ENCODE measurements around the gene ADH6. TPM values are rescaled to one million over a fixed set of nuclear protein-coding genes. Genes with fewer than 3 reads are reported as not detected.

Gene ADH6
- total RNA-seq, 1 experiment from 2014 or later = not detected

- H3K36me3 Mint-ChIP-seq (ENCODE audit: insufficient read depth in 1 of 3, low read depth in 3 of 3) = no peaks in the 10 kb centered on the region
- TF ChIP-seq, protein P1, sequence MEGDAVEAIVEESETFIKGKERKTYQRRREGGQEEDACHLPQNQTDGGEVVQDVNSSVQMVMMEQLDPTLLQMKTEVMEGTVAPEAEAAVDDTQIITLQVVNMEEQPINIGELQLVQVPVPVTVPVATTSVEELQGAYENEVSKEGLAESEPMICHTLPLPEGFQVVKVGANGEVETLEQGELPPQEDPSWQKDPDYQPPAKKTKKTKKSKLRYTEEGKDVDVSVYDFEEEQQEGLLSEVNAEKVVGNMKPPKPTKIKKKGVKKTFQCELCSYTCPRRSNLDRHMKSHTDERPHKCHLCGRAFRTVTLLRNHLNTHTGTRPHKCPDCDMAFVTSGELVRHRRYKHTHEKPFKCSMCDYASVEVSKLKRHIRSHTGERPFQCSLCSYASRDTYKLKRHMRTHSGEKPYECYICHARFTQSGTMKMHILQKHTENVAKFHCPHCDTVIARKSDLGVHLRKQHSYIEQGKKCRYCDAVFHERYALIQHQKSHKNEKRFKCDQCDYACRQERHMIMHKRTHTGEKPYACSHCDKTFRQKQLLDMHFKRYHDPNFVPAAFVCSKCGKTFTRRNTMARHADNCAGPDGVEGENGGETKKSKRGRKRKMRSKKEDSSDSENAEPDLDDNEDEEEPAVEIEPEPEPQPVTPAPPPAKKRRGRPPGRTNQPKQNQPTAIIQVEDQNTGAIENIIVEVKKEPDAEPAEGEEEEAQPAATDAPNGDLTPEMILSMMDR (conservative IDR thresholded peaks at IDR 0.05) = no peak
Observed at GRCh38 chr4:99208719-99209075, 10.3 kb downstream of the ADH6 start.

More at GRCh38 chr4:99208719-99209075, 10.3 kb downstream of the ADH6 start:
- no peaks in the 10 kb centered on the region for H3K79me2 ChIP-seq (ENCODE audit: insufficient read depth, low read length)
- no peak overlapping the region for H3K56ac ChIP-seq (ENCODE audit: insufficient read length, low read depth, low read length)
- H4K8ac ChIP-seq (replicated peaks; ENCODE audit: insufficient read length, low read depth, low read length) = no peak overlapping the region
- no peaks in the 10 kb centered on the region for H3K79me1 ChIP-seq (ENCODE audit: insufficient read depth, low read depth, low read length, poor library complexity, severe bottlenecking)
- H3K9ac ChIP-seq (ENCODE audit: extremely low read depth, insufficient read length, low read length) = no peak overlapping the region
- H2AFZ ChIP-seq (ENCODE audit: low read length) = no peak overlapping the region
- no peak overlapping the region for H2BK15ac ChIP-seq (ENCODE audit: low read depth, low read length)
- H4K20me1 ChIP-seq (ENCODE audit: control insufficient read depth, insufficient read depth, insufficient read length) = no peaks in the 10 kb centered on the region
- no peak overlapping the region for H3K14ac ChIP-seq (ENCODE audit: insufficient read depth, low read length)
- H4K5ac ChIP-seq (ENCODE audit: insufficient read length, low read depth, low read length) = no peak overlapping the region
- H3K27me3 Mint-ChIP-seq (ENCODE audit: low read depth) = no peaks in the 10 kb centered on the region
- H3K23me2 ChIP-seq (ENCODE audit: insufficient read length, low read depth, low read length, poor library complexity, severe bottlenecking) = no peaks in the 10 kb centered on the region
- no peaks in the 10 kb centered on the region for H3K27me3 ChIP-seq (ENCODE audit: insufficient read depth, low read length)
- WGBS (ENCODE audit: extremely low coverage, insufficient read length, low lambda C conversion rate) = no CpG with 5 or more reads among the region's 2 CpGs
- peaks cover 8% of the 10 kb centered on the region; the same call in 1 of the 2 replicates for H3K4me1 ChIP-seq (ENCODE audit: insufficient read depth, low read length)
- no peak overlapping the region for H2BK120ac ChIP-seq (ENCODE audit: low read depth, low read length, poor library complexity, severe bottlenecking)
- no peak overlapping the region for H3K18ac ChIP-seq (ENCODE audit: insufficient read length, low read depth, low read length)
- no peak overlapping the region for H4K91ac ChIP-seq (ENCODE audit: insufficient read length, low read depth, low read length)
- no peak overlapping the region for H2AK5ac ChIP-seq (ENCODE audit: insufficient read length, low read length)
- DNase-seq = peak; percentile 31
- H2BK5ac ChIP-seq (ENCODE audit: insufficient read length, low read length) = no peak overlapping the region
- H3T11ph ChIP-seq (ENCODE audit: low read length) = no peak overlapping the region
- no peak overlapping the region for H3K4me3 Mint-ChIP-seq
- H3K27ac ChIP-seq (ENCODE audit: insufficient read length, low read depth, low read length) = no peak overlapping the region
- peaks cover 27 to 29% of the 10 kb centered on the region in 2 experiments for H3K4me1 Mint-ChIP-seq
- H3K4ac ChIP-seq (ENCODE audit: low read depth, low read length) = no peak overlapping the region
- H3K4me2 ChIP-seq (ENCODE audit: insufficient read depth, insufficient read length, low read length) = no peak overlapping the region
- no peak overlapping the region for H3K23ac ChIP-seq (ENCODE audit: insufficient read length, low read depth, low read length)
- H2BK20ac ChIP-seq (ENCODE audit: low read depth, low read length, poor library complexity, severe bottlenecking) = no peak overlapping the region
- no peaks in the 10 kb centered on the region for H3K9me3 Mint-ChIP-seq
- no peak overlapping the region for H2BK12ac ChIP-seq (ENCODE audit: insufficient read length, low read depth, low read length)
- no peaks in the 10 kb centered on the region for H3K9me3 ChIP-seq (ENCODE audit: control insufficient read depth, low read depth, low read length)
- H3K27ac Mint-ChIP-seq = peak overlapping the region; percentile 21 to 62 (median 50); a peak in 2 of 7 replicates

Measured in H9 (cell line).